Activated T-helper 1 cell treated with Interleukin-2 at 50 U/mL for 16 hours (primary cell): ENCODE data around the gene RSBN1L.
"Not testable (repeated sequence)": the region's sequence is repeated elsewhere in the genome, so short reads cannot be mapped to it uniquely, and the experiment has no call there.

Source experiments
- DNase-seq: peaks from one replicate; pipeline ENCODE4 v3.0.0-alpha.2; 2020; ENCODE audit warnings: low read depth

Gene RSBN1L

DNA sequence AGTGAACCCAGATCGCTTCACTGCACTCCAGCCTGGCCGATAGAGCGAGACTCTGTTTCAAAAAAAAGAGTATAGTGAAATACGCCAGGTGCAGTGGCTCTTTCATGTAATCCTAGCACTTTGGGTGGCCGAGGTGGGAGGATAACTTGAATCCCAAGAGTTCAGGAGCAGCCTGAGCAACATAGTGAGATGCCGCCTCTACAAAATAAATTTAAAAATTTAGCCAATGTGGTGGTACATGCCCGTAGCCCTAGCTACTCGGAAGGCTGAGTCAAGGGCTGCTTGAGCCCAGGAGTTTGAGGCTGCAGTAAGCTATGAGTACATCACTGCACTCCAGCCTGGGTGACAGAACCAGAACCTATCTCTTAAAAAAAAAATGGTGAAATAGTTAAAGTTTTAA, 74.1 kb downstream of the RSBN1L start:
- DNase-seq, result no peak

- no peak for DNase-seq
Observed at GRCh38 chr7:77771901-77772300, 75.6 kb downstream of the RSBN1L start.

DNA sequence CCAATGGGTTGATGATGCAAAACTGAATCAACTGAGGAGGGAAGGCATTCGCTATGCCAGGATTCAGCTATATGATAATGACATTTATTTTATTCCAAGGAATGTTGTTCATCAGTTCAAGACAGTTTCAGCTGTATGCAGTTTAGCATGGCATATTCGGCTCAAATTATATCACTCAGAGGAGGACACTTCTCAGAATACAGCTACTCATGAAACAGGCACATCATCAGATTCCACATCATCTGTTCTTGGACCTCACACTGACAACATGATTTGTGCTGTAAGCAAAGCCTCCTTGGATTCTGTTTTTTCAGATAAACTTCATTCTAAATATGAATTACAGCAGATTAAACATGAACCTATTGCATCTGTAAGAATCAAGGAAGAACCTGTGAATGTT, 82.3 kb downstream of the RSBN1L start:
- no peak for DNase-seq

GRCh38 chr7:77782383-77782782, 86.1 kb downstream of the RSBN1L start:
- no peak for DNase-seq

DNA sequence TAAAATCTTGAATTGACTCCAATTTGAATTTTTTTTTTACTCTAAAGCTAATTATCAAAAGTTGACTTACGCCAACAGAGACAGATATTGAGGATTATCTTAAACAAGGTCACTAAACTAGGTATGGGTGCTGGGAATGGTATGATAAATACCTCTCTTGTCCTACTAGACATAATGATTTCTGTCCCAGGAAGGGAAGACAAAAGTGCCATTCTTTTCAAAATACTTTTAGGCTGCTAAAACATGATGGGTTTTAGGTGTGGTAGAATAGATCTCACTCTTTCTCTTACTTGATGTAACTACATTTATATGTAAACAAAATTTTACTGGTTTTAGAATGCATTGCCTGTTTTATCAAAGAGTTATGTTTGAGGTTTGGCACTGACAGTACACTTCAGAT, 86.9 kb downstream of the RSBN1L start:
- DNase-seq, result no peak

DNA sequence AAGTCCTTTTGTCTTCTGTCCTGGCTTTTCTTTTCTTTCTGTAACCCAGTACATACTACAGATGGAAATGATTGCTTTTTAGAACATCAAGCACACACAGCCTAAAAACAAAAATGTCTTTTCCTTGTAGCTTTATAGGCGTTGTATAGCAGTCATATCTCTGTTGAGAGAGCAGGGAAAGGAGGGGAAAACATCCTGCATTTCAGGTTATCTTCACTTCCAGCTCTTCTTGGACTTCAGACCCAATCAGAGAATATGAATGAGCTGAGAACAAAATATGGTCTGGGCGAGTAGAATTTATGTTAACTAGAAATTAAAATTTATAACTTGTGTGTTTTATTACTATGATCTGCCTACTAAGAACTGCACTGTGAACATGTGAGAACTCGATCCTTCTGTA, 87.3 kb downstream of the RSBN1L start:
- DNase-seq, result no peak

- DNase-seq, result not testable (repeated sequence)
Observed at GRCh38 chr7:77784426-77784825, 88.2 kb downstream of the RSBN1L start.

GRCh38 chr7:77786018-77786417, 89.8 kb downstream of the RSBN1L start:
- no peak for DNase-seq

- no peak for DNase-seq
Observed at GRCh38 chr7:77786741-77787140, 90.5 kb downstream of the RSBN1L start.

GRCh38 chr7:77788327-77788902, 92.2 kb downstream of the RSBN1L start:
- DNase-seq, result no peak

GRCh38 chr7:77791336-77791735, 95.1 kb downstream of the RSBN1L start:
- DNase-seq, result no peak

DNA sequence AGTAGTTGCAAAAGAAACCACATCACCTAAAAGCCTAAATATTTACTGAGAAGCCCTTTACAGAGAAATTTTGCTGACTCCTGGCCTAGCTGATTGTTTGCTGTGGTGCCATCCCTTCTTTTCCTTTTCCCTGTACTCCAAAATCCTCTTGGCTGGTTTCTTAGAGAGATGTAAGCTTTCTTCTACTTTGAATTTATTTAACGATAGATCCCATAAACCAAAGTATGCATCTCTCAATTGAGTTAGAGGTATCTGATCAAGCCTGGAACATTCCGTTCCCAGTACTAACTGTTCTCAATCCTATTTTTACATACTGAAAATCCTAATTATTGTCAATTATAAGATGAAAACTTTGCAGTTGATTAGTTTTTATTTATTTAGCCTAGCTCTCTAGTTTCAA, 95.7 kb downstream of the RSBN1L start:
- DNase-seq, result no peak

GRCh38 chr7:77794000-77794399, 97.7 kb downstream of the RSBN1L start:
- no peak for DNase-seq

- no peak for DNase-seq
Observed at GRCh38 chr7:77796109-77796508, 99.8 kb downstream of the RSBN1L start.

GRCh38 chr7:77796960-77797359, 100.7 kb downstream of the RSBN1L start:
- no peak for DNase-seq

GRCh38 chr7:77797734-77798393, 101.6 kb downstream of the RSBN1L start:
- DNase-seq, result no peak

- DNase-seq, result peak; percentile 85
Observed at GRCh38 chr7:77798394-77799077, 102.3 kb downstream of the RSBN1L start, which contains the start of the genes PHTF2 and TMEM60. Gene PHTF2 (plus strand): TSS chr7:77798773. Gene TMEM60 (minus strand): TSS chr7:77798434. CDS start chr7:77794373, 4,061 bp downstream.

DNA sequence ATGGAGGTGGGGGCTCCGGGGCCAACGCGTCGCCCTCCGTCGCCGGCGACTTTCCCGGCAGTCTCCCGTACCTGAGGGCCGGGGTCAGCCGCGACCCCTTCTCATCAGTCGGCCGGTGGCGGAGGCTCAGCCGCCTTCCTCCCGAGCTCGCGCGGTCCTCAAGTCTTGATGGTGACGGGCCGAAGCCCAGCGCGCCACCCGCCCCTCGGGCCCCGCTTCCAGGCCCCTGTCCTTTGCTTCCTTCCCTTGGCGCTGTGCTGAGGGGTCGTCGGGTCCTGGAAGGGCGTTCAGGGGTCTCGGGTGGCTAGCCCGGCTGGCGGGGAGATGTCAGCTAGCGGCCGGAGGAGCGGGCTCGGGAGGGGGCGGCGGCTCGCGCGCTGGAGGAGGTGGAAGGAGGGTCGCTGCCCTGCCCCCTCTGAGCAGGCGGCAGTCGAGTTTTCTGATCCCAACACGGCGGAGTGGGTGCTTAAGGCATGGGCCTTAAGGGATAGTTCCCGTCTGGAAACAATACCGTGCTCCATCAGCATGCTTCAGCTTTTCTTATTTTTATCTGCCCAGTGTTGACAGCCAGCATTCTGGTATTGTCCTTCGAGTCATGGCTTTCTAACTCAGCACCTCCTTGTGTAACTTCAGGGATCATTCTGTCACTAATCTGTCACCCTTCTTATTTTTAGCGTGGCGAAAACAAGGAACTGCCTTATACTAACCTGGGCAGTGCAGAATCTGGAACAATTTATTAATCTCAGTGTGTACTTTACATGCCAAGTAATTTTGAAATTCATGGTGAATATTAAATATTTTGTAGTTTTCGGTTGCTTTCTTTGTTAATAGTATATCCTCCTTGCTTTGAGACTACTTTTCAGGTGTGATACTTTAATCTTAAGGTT, 103.1 kb downstream of the RSBN1L start:
- DNase-seq, result peak; percentile 9

DNA sequence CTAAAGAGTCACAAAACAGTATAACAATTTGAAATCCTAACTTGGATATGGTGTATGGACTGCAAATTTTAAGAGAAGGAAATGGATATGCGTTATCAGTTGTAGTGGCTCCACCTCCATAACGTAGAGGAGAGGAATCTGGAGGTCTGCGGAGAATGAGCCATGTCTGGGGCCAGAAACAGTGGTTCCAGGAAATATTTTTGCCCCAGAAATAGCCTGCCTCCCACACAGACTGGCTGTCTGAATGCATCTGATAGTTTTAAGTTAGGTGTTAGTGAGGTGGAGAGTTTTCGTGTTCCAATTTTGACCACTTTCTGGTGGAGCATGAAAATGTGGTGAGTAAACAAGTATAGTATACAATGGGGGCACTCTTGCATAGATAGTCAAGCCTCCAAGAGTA, 103.9 kb downstream of the RSBN1L start:
- no peak for DNase-seq

- DNase-seq, result no peak
Observed at GRCh38 chr7:77800730-77801129, 104.5 kb downstream of the RSBN1L start.

- DNase-seq, result no peak
Observed at GRCh38 chr7:77802557-77803405, 106.5 kb downstream of the RSBN1L start.
